T-helper 22 cell (primary cell): ENCODE data around the gene SLC43A3.
"Not testable (repeated sequence)": the region's sequence is repeated elsewhere in the genome, so short reads cannot be mapped to it uniquely, and the experiment has no call there.

ENCODE experiments used
- DNase-seq: peaks from one replicate; pipeline ENCODE4 v3.0.0-alpha.2; 2020; ENCODE audit warnings: low read depth

Gene SLC43A3

GRCh38 chr11:57405271-57405860 lies 21.6 kb downstream of the SLC43A3 start:
- DNase-seq: no peak

- DNase-seq: no peak
Observed at GRCh38 chr11:57403802-57404147, 23.1 kb downstream of the SLC43A3 start.

GRCh38 chr11:57403003-57403801 lies 23.7 kb downstream of the SLC43A3 start:
- not testable (repeated sequence) for DNase-seq

GRCh38 chr11:57402188-57403002 lies 24.5 kb downstream of the SLC43A3 start:
- DNase-seq: no peak

- DNase-seq: no peak
Observed at GRCh38 chr11:57399972-57400578, 26.8 kb downstream of the SLC43A3 start.

GRCh38 chr11:57399221-57399620 lies 27.7 kb downstream of the SLC43A3 start:
- no peak for DNase-seq

GRCh38 chr11:57397394-57397990 lies 29.4 kb downstream of the SLC43A3 start:
- no peak for DNase-seq

GRCh38 chr11:57396744-57397143 lies 30.2 kb downstream of the SLC43A3 start:
- no peak for DNase-seq

- no peak for DNase-seq
Observed at GRCh38 chr11:57395905-57396623, 30.9 kb downstream of the SLC43A3 start.

GRCh38 chr11:57394203-57394965 lies 32.5 kb downstream of the SLC43A3 start:
- DNase-seq: no peak

- DNase-seq: no peak
Observed at GRCh38 chr11:57392763-57393105, 34.2 kb downstream of the SLC43A3 start.

- DNase-seq: no peak
Observed at GRCh38 chr11:57392066-57392762, 34.7 kb downstream of the SLC43A3 start.

- no peak for DNase-seq
Observed at GRCh38 chr11:57391539-57391938, 35.4 kb downstream of the SLC43A3 start.

- DNase-seq: no peak
Observed at GRCh38 chr11:57391111-57391510, 35.8 kb downstream of the SLC43A3 start.

- no peak for DNase-seq
Observed at GRCh38 chr11:57390535-57390934, 36.4 kb downstream of the SLC43A3 start, which contains the start of gene PRG2. PRG2 (minus strand) TSS chr11:57390650; CDS start chr11:57389944, 706 bp downstream.

GRCh38 chr11:57387289-57388030 lies 39.5 kb downstream of the SLC43A3 start:
- DNase-seq: no peak

- no peak for DNase-seq
Observed at GRCh38 chr11:57386178-57386940, 40.6 kb downstream of the SLC43A3 start.

GRCh38 chr11:57380975-57381374 lies 45.9 kb downstream of the SLC43A3 start, which contains the start of gene PRG3:
PRG3 (minus strand) TSS chr11:57381150; CDS start chr11:57380708, 442 bp downstream.
- no peak for DNase-seq
